H4 (cell line): ENCODE results near the gene GRB2. TPM values are rescaled to one million over a fixed set of nuclear protein-coding genes. Genes with fewer than 3 reads are reported as not detected.
"Not testable (repeated sequence)": the region's sequence is repeated elsewhere in the genome, so short reads cannot be mapped to it uniquely, and the experiment has no call there.

Experiments used
- DNase-seq: peaks from one replicate; pipeline ENCODE4 v3.0.0-alpha.2; 2015; ENCODE audit warnings: low spot score
- total RNA-seq: library from RNA; depleted of rRNA; stranded (reverse); fragments of >200 nt; shearing (Covaris generic); gene quantifications from 2 replicates; pipeline ENCODE4 v1.2.3, GENCODE V29; 2014

Gene GRB2
- total RNA-seq, 1 experiment from 2014 or later = 83.8 TPM

DNA sequence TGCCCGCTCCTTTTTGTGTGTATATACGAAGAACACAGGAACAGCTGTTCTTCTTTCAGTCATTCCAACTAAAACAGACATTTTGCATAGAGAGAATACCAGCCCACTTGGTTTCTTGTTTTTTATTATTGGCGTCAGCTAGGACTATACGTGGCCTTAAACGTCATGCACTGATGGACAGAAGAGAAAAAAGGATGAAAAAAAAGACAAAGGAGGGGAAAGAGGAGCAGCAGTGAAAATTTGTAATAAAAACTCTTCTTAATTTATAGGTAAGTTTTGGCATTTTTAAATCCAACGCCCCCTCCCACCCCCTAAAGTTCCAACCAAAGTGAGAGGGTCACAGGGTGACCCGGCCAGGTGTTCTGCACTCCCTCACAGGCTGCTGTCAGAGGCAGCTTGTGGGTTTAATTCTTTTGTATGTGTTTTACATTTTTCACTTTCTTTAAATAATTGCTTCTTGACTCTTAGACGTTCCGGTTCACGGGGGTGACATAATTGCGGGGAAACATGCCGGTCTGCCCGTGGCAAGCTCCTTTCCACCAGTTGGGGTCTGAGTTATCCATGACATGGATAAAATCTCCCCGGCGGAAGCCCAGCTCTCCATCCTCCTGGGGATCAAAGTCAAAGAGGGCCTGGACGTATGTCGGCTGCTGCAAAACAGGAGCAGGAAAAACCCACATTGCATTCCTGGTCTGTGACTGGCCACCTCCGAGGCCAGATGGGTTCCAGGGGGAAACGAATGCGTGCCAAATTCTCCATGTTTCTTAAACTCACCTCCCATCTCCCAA is 85.4 kb downstream of the GRB2 start:
- no peak for DNase-seq

DNA sequence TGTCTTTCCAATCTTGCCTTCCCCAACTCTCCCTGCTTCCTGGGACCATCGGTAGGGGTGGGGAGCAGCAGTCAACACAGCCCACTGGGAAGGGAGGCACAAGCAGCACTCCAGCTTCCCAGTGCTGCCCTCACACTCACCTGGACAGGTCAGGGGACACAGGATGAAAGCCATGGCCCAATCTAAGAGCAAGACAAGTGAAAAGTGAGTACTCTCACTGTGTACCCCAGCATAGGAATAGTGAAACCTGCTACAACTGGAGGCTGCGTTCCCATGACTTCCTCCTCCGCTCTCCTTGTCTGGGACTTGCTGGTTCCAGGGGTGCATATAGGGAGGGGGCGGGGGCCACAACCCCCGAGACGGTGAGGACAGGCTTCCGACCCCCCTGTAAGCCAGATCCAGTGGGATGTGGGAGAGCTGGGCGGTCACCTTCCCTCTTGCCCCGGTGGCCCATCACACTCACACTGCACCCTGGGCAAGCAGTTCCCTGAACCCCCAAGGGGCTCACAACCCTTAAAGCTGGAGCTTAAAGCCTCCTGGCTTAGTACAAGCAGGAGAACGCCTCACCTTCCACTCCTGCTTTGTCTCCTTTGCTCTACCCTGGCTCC is 86.8 kb downstream of the GRB2 start:
- DNase-seq = no peak

DNA sequence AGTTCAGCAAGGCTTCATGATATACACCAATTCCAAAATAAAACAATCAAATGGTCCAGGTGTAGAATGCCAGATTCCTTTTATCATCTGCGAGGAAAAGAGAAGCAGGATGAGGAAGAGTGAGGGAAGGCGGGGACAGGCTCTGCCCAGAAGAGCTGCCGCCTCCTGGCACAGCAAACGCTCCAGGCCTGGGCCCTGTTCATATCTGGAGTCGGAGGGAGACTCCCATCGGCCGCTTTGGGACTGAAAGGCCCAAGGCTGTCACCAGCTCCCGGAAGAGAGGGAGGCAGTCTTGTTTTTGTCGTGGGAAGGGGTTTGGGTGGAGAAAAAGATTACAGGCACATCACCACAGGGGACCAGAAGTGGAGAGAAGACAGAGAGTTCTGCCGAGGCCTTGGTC is 87.3 kb downstream of the GRB2 start:
- DNase-seq = no peak

DNA sequence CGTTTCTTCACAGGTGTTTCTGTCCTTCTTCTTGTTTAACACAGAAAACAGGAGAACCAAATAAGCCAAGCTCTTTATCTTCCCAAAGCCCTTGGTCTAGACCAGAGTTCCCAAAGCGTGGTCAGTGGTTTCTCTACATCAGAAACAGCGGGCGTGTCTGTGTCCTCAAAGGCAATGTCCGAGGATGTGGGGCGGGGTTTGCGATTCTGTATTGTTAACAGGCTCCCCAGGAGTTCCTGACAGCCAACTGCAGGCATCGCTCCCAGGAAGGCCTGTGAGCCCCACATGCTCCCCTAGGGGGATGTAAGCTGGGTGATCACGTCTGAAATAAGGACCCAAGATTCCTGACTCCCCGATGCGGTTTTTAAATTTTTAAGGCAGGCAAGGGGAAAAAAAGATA is 87.8 kb downstream of the GRB2 start:
- no peak for DNase-seq

DNA sequence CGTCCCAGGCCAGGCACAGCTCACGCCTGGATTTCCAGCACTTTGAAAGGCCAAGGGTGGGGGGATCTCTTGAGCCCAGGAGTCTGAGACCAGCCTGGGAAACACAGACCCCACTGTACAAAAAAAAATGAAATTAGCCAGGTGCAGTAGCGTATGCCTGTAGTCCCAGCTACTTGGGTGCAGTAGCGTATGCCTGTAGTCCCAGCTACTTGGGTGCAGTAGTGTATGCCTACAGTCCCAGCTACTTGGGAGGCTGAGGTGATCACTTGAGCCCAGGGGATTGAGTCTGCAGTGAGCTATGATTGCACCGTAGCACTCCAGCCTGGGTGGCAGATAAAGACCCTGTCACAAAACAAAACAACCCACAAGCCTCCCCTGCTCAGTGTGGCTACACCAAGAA is 89.2 kb downstream of the GRB2 start:
- no peak for DNase-seq

DNA sequence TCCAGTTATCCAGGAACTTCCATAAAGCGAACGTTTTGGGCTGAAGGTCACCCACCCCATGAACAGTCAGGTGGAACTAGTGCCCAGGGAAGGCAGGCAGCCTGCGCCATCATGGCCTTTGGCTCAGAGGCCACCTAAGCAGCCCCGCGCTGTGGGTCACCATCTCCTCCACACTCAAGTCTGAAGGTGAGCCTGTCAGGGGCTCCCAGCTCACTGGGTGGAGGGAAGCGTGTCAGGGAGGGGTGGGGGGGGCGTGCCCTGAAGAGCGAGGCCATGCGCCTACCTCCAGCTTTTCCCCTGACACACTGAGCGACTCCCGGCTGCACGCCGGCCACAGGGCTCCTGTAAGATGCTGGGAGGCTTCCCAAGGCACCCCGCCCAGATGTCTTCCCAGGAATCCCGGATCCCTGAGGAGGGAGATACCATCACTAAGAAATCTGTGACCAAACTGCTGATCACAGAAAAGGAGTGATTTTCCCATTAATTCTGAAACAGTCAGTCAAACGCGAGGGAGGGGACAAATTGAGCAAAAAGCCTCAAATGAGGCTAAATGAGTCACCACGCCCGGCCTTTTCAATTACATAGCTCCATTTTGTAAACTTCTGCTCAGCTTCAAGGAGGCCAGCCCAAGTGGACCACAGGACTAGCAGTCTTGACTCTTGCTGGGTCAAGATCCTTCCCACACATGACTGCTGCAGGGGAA is 89.8 kb downstream of the GRB2 start:
- DNase-seq = no peak

DNA sequence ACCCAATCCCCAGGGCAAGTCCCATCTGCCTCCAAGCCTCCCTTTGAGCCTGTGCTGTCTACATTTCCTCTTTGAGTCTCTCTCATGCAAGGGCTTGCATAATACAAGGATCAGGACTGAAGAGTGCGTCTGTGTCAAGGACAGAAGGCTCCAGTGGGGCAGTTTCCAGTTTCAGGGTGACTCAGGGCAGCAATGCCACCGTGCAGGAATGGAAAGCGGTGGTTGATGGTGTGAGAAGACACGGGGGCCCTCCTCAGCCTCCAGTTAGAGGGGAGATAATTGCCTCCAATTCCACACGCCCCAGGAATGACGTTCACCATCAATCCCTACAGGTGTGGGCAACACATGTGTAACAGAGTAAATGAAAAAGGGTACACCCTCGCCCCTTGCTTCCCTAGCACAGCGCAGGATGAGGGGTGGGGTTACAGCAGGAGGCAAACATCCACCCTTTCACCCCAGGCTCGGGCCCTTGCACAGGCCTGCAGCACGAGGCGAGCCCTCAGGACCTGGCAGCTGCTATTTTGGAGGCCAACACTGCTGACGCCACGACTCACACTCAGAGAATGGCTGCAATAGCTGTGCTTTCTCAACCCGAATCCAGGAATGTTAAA is 91.4 kb downstream of the GRB2 start:
- DNase-seq = no peak

DNA sequence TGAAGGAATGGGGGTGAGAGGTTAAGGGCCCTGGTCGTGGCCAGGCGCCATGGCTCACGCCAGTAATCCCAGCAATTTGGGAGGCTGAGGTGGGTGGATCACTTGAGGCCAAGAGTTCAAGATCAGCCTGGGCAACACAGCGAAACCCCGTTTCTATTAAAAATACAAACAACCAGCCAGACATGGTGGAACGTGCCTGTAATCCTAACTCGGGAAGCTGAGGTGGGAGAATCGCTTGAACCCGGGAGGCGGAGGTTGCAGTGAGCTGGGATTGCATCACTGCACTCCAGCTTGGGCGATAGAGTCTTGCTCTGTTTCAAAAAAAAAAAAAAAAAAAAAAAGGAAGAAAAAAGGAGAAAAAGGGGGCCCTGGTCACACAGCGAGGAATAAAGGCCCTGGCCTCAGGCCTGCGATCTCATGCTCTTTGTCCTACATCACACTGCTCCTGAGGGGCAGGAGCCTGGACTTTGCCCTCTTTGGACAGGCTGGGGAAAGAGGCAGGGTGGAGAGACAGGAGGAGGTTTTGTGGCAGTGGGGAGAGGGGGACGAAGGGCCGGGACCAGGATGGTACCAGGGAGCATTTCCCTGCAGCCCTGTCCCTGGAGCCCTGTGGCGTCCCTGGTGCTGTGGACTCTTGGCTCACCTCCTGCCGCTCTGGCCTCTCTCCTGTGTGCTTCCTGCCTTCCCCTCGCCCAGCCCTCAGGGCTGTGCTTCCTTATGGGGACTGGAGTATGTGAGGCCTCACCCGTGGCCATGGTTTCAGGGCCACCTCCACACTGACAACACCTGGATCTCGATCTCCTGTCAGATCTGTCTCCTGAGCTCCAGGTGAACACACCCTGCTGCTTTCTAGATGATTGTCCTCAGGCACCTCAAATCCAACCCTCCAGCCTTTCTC is 96.5 kb downstream of the GRB2 start:
- no peak for DNase-seq

DNA sequence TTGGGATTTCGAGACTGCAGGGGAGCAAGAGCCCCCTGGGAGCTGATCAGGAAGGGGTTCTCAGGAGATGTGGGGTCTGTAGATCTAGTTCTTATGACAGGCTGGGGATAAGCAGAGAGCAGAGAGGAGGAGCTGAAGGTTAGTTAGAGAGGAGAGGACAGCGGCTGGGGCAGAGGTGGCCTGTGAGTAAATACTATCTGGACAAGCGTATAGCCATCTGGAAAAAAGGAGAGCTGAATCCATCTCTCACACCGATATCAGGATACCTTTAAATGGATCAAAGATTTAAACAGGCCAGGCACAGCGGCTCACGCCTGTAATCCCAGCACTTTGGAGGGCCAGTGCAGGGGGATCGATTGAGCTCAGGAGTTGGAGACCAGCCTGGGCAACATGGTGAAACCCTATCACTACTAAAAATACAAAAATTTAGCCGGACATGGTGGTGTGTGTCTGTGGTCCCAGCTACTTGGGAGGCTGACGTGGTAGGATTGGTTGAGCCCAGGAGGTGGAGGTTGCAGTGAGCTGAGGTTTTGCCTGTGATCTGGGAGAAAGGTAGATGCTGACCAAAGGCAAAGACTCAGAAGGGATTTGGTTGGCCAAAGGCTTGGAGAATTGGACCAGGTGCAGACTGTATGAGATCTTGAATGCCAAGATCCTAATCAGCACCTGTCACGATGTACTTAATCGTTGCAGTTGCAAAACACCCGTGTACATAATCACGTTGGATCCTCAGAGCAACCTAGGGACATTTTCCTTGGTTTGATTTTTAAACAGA is 97.3 kb downstream of the GRB2 start:
- no peak for DNase-seq

DNA sequence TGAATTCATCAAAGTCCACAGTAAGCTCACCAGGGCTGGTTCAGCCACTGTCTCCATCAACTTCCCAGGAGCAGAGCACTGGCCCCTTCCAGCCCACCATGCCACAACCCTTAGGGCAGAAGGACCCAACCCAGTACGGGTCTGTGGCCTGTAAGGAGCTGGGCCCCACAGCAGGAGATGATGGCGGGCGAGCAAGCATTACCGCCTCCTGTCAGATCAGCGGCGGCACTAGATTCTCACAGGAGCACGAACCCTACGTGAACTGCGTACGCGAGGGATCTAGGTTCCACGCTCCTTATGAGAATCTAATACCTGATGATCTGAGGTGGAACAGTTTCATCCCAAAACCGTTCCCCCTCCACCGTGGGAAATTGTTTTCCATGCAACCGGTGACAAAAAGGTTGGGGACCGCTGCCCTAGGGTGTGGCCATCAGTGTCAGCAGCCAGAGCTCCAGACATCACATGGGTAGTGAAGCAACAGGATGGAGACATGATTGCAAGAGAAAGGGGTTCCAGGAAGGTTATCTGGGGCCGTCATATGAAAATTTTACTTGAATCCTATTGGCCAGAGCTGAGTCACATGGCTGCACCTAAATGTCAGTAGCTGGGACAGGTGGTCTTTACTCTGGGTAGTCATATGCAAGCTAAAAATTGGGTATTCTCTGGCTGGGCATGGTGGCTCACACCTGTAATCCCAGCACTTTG is 103.8 kb downstream of the GRB2 start:
- no peak for DNase-seq

DNA sequence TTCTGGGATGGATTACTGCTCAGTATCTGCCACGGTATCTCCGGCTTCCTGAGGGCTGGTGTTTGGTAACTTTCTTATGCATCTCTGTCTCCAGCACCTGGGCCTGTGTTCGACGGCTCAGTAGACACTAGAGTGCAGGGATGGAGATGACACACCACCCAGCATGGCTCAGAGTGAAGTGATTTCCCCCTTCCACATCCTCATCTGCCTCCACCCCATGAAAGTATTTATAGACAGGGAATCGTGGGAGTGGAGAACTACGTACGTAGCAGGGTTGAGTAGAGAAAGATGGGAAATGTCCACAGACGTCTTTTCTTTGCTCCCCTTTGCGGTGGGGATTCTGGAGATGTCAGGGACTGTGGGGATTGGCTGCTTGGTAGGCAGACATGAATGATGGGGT is 104.4 kb downstream of the GRB2 start:
- no peak for DNase-seq

DNA sequence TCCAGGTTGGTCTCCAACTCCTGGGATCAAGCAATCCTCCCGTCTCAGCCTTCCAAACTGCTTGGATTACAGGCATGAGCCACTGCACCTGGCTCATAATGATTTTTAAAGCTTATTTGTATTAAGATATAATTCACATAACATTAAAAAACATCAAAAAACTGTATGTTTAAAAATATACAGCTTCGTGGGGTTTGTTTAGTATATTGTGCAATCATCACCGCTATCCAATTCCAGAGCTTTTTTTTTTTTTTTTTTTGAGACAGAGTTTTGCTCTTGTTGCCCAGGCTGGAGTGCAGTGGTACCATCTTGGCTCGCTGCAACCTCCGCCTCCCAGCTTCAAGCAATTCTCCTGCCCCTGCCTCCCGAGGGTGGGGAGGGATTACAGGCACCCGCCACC is 105.2 kb downstream of the GRB2 start:
- no peak for DNase-seq

DNA sequence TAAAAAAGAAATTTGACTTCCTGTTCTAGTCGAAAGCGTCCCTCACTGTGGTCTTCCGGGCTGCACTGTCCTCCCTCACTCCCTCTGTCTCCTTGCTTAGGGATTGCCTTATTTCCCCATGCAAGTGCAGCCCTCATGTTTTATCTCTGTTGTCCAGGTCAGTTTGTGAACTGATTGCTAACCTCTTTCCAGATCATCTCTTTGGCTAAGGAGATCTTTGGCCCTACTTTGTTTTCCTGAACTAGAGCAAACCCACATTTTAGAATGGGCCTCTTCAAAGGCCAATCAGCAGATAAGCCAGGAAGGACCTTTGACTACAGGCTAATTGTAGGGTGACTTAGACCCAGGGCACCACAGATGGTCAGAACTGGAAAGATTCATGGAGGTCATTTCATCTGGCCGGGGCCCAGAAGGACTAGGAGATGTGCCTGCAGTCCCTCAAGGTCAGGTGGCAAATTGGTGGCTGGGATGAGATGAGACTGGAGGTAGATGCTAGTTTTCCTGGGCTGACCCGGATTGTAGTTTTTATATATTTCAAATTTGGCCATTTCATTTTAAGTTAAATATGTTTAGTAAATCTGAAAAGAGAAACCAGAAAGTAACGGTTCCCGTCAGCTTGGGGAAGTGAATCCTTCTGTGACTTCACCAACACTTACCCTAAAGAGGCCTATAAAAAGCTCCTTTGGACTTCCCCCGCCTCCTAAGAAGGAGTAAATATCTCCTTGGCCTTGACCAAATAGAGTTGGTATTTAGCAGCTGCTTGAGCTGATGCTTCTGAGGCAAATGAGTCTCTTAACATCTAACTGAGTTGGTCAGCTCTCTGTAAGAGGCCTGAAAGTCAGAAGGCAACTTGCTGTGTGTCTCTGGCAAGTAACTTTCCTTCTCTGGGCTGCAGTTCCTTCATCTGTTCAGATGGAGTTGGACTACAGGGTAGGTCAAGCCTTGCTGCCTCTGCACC is 110.0 kb downstream of the GRB2 start:
- DNase-seq = no peak

DNA sequence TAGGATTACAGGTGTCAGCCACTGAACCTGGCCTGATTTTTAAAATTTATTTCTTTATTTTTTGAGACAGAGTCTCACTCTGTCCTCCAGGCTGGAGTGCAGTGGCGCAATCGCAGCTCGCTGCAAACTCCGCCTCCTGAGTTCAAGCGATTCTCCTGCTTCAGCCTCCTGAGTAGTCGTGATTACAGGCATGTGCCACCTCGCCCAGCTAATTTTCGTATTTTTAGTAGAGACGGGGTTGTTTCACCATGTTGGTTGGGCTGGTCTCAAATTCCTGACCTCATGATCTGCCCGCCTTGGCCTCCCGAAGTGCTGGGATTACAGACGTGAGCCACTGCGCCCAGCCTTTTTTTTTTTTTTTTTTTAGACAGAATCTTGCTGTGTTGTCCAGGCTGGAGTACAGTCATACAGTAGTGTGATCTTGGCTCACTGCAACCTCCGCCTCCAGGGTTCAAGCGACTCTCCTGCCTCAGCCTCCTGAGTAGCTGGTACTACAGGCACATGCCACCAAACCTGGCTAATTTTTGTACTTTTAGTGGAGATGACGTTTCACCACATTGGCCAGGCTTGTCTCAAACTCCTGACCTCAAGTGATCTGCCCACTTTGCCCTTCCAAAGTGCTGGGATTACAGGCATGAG is 112.5 kb downstream of the GRB2 start:
- not testable (repeated sequence) for DNase-seq

DNA sequence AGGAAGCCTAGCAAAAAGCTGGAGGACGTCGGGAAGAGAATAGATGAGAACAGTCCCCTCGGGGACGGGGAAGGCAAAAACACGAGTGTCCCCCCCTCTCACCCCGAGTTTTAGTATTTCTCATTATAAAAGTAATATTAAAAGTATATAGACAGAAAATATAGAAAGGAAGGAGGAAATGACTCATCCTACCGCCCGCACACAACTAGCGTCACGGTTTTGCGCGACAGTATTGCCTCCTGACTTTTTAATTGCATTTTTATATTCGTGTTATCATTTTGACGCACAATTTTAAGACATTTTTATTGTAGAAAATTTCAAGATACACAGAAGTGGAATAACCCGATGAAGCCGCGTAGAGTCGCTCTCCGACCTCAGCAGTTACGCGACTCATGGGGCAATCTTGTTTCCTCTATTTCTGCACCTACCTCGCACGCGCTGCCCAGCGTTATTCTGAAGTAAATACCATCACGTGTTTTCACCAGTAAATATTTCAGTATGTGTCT is 115.6 kb downstream of the GRB2 start:
- no peak for DNase-seq

DNA sequence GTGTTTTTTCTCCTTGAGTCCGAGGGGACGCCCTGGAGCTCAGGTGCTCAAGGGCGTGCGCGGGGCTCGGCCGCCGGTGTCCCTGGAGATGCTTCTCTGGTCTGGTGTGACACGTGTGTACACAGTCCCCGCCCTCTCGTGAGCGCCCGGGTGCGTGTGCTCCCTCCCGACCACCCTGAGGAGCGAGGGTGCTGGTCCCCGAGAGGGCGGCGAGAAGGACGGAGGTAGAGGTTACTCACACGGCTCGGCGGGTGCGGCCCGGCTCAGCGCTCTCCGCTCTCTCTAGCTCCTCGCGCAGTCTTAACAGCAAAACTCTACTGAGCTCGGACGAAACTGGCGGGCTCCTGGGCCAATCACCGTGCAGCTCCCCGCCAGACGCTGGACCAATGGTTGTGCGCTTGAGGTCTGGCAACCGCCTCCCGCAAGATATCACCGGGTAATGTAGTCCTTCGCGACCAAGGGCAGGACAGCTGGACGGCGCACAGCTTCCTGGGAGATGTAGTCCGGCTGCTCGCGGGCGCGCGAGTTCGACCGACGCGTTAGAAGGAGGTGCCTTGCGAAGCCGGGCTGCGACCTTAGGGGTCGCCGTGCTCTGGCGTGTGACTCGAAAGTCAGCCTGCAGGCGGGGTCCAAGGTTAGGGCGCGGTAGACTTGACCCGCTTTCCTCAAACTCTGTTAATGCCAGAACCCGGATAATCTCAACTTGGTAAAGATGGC is 116.2 kb downstream of the GRB2 start, which contains the start of gene SLC25A19:
Gene SLC25A19, minus strand, starts transcription at position 319 of the 717 bp plus-strand sequence. CDS start 2,669 bp downstream, outside the sequence.
- DNase-seq = peak; percentile 100

DNA sequence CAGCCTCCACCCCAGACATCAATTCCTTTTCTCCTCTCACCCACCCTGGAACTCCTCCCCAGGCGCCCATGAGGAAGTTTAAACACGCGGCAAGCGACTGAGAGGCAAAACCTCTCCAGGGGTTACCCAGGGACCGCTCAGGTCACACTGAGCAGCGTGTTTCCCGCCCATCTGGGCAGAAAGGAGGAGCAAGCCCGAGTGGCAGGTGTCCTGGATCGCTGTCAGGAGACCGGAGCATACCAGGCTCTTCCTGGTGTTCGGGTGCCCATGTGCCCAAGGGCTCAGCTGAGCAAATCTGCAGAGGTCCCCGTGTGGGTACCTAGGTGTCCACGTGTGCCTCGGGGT is 116.7 kb downstream of the GRB2 start:
- no peak for DNase-seq

DNA sequence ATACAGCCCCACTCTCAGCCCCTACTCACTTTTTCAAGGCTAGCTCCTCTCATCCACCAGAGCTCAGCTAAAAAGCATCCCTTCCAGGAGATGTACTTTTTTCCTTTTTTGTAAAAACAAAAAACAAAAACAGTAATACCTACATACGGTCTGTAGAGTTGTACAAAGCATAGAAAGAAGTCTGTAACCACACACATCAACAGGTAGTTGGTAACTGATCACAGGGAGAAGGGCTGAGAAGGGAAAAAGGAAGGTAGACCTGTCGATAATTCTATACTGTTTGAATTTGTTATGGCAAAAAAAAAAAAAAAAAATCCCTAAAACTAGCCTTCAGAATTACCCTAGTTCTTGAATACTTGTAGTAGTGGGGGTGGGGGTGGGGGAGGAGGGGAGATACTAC is 117.1 kb downstream of the GRB2 start:
- DNase-seq = no peak
